AG04450 (cell line): ENCODE data around the gene ZAP70. TPM values are rescaled to one million over a fixed set of nuclear protein-coding genes. Genes with fewer than 3 reads are reported as not detected.

ENCODE experiments used
- CTCF ChIA-PET: fragments of 300-600, 350-600 bp; formaldehyde crosslinking; extraction: SDS; loops from one replicate; lab custom pipeline; 2022; ENCODE audit warnings: antibody characterized with exemption, inconsistent platforms; lab: Charles Lee
- POLR2A ChIA-PET: fragments of 350-600 bp; formaldehyde crosslinking; extraction: SDS; loops from one replicate; lab custom pipeline; 2021; ENCODE audit warnings: antibody characterized with exemption, inconsistent platforms; lab: Yijun Ruan, JAX
- DNase-seq: peaks from one replicate; pipeline ENCODE4 v3.0.0-alpha.2; 2011; ENCODE audit warnings: low read depth, low spot score
- H3K27ac ChIP-seq: one replicate; pipeline ENCODE4 v1.5.1; 2012; ENCODE audit warnings: low read depth, low read length, control low read depth
- H3K27me3 ChIP-seq: one replicate; pipeline ENCODE4 v1.6.0; 2012; ENCODE audit warnings: low read length; ENCODE audit not compliant: control insufficient read depth, insufficient read depth
- H3K4me3 ChIP-seq: 2 replicates; pipeline ENCODE4 v1.5.1; 2011; ENCODE audit warnings: mild to moderate bottlenecking, low read depth, low read length, control low read depth
- H3K9me3 ChIP-seq: 2 replicates; pipeline ENCODE4 v1.5.1; 2012; ENCODE audit warnings: low read length; ENCODE audit not compliant: control insufficient read depth, insufficient read depth
- CTCF ChIP-seq: IDR thresholded peaks from 2 replicates; pipeline ENCODE4 v1.5.1; 2011; ENCODE audit warnings: low read depth, low read length, control low read depth, inconsistent platforms
- polyA plus RNA-seq: library from polyadenylated mRNA; depleted of rRNA; stranded (reverse); fragments of >200 nt; gene quantifications from 2 replicates; pipeline ENCODE4 v1.2.3, GENCODE V29; 2011

ZAP70 gene
- polyA plus RNA-seq, 1 experiment: 0.06 TPM

- Histone ChIP-seq H3K4me3 (no peak overlapping the region), H3K9me3 (no peaks in the 10 kb centered on the region; the same call in 1 of the 2 replicates), H3K27ac (no peak overlapping the region), H3K27me3 (peaks cover 11% of the 10 kb centered on the region)
- POLR2A ChIA-PET: no interaction called here
- CTCF ChIA-PET: no interaction called here
- DNase-seq: no peak
- TF ChIP-seq CTCF: no peak
Observed at GRCh38 chr2:97716695-97717612, 3.6 kb downstream of the ZAP70 start.

- no peak for DNase-seq
Observed at GRCh38 chr2:97717613-97717995, 4.2 kb downstream of the ZAP70 start.

GRCh38 chr2:97718051-97718882 is 4.9 kb downstream of the ZAP70 start:
- no peak for DNase-seq
- POLR2A ChIA-PET: interaction anchor here (0.9 kb wide), 1 partner anchor 20 kb away, joined by 4 read pairs; no protein-coding TSS in a partner anchor
- Histone ChIP-seq H3K4me3 (no peak overlapping the region), H3K27me3 (peaks cover 13% of the 10 kb centered on the region), H3K9me3 (peaks cover 2% of the 10 kb centered on the region; the same call in 1 of the 2 replicates), H3K27ac (no peak overlapping the region)
- CTCF ChIA-PET: no interaction called here
- TF ChIP-seq CTCF: no peak

More at GRCh38 chr2:97717613-97717995, 4.2 kb downstream of the ZAP70 start:
- no peak for TF ChIP-seq CTCF
- CTCF ChIA-PET: no interaction called here
- Histone ChIP-seq H3K9me3 (no peaks in the 10 kb centered on the region; the same call in 1 of the 2 replicates), H3K27ac (no peak overlapping the region), H3K4me3 (no peak overlapping the region), H3K27me3 (peaks cover 11% of the 10 kb centered on the region)
- POLR2A ChIA-PET: no interaction called here

- Histone ChIP-seq H3K4me3 (no peak overlapping the region), H3K27ac (no peak overlapping the region), H3K9me3 (peaks cover 9% of the 10 kb centered on the region; the same call in 1 of the 2 replicates), H3K27me3 (peaks cover 19% of the 10 kb centered on the region)
- no peak for TF ChIP-seq CTCF
- ChIA-PET CTCF (no interaction called here), POLR2A (interaction anchor here (0.9 kb wide), 1 partner anchor 21 kb away, joined by 4 read pairs; no protein-coding TSS in a partner anchor)
- DNase-seq: no peak
Observed at GRCh38 chr2:97718942-97719341, 5.6 kb downstream of the ZAP70 start.
